Tibial nerve (tissue), 3 donors: ENCODE results near the gene TNKS2.

Experiments
- CTCF ChIP-seq, 5 experiments: fragments of 200-600 bp in 3 of 5; fragments of 450-650 bp in 2 of 5; sonication (generic) in 3 of 5; IDR thresholded peaks; one replicate each; pipeline ENCODE4 v1.5.1; 2016 to 2019; ENCODE audit warnings: antibody characterized with exemption in 5 of 5, mild to moderate bottlenecking in 3 of 5, moderate library complexity in 2 of 5
- POLR2A ChIP-seq, 2 donors: fragments of 450-650 bp; IDR thresholded peaks; one replicate each; pipeline ENCODE4 v1.6.1; 2017; ENCODE audit warnings: antibody characterized with exemption in 2 of 2, mild to moderate bottlenecking in 2 of 2, moderate library complexity in 2 of 2

GRCh38 chr10:91864099-91864498 is 65.9 kb downstream of the TNKS2 start:
- TF ChIP-seq CTCF (IDR thresholded peaks at IDR 0.05), result no peak
- no peak for TF ChIP-seq POLR2A (IDR thresholded peaks at IDR 0.05)
